RPMI8226 (cell line): ENCODE measurements around the gene RABEP2.
"Not testable (repeated sequence)": the region's sequence is repeated elsewhere in the genome, so short reads cannot be mapped to it uniquely, and the experiment has no call there.

Experiments
- DNase-seq: peaks from one replicate; pipeline ENCODE4 v3.0.0-alpha.2; 2015

The RABEP2 gene

GRCh38 chr16:28901862-28902261 is 23.2 kb downstream of the RABEP2 start:
- DNase-seq, result no peak

GRCh38 chr16:28900601-28901000 is 24.4 kb downstream of the RABEP2 start:
- no peak for DNase-seq

- no peak for DNase-seq
Observed at GRCh38 chr16:28899882-28900590, 25.0 kb downstream of the RABEP2 start.

GRCh38 chr16:28898942-28899341 is 26.1 kb downstream of the RABEP2 start:
- DNase-seq, result no peak

GRCh38 chr16:28898266-28898665 is 26.8 kb downstream of the RABEP2 start:
- no peak for DNase-seq

GRCh38 chr16:28897826-28898225 is 27.2 kb downstream of the RABEP2 start:
- no peak for DNase-seq

- no peak for DNase-seq
Observed at GRCh38 chr16:28895609-28896008, 29.4 kb downstream of the RABEP2 start.

GRCh38 chr16:28893291-28893690 is 31.7 kb downstream of the RABEP2 start:
- DNase-seq, result no peak

GRCh38 chr16:28891964-28892890 is 32.8 kb downstream of the RABEP2 start:
- no peak for DNase-seq

- DNase-seq, result not testable (repeated sequence)
Observed at GRCh38 chr16:28890355-28890754, 34.7 kb downstream of the RABEP2 start.

- DNase-seq, result no peak
Observed at GRCh38 chr16:28886945-28887344, 38.1 kb downstream of the RABEP2 start.

- DNase-seq, result no peak
Observed at GRCh38 chr16:28884045-28884444, 41.0 kb downstream of the RABEP2 start.

GRCh38 chr16:28883221-28883996 is 41.6 kb downstream of the RABEP2 start:
- no peak for DNase-seq

GRCh38 chr16:28882551-28883160 is 42.4 kb downstream of the RABEP2 start:
- no peak for DNase-seq

- DNase-seq, result not testable (repeated sequence)
Observed at GRCh38 chr16:28881565-28881964, 43.5 kb downstream of the RABEP2 start.

GRCh38 chr16:28880955-28881354 is 44.1 kb downstream of the RABEP2 start:
- DNase-seq, result no peak

- no peak for DNase-seq
Observed at GRCh38 chr16:28880589-28880915, 44.5 kb downstream of the RABEP2 start.

GRCh38 chr16:28879841-28880588 is 45.0 kb downstream of the RABEP2 start:
- peak; percentile 96 for DNase-seq

- no peak for DNase-seq
Observed at GRCh38 chr16:28879261-28879840, 45.7 kb downstream of the RABEP2 start.

- no peak for DNase-seq
Observed at GRCh38 chr16:28878083-28878926, 46.7 kb downstream of the RABEP2 start, which contains the start of gene ATP2A1. Gene ATP2A1 (plus strand): TSS chr16:28878488. CDS start chr16:28878672, 184 bp downstream.

- no peak for DNase-seq
Observed at GRCh38 chr16:28877655-28878000, 47.4 kb downstream of the RABEP2 start.
